T-helper 22 cell (primary cell): ENCODE measurements around the gene ITGA11.

Source experiments
- DNase-seq: peaks from one replicate; pipeline ENCODE4 v3.0.0-alpha.2; 2020; ENCODE audit warnings: low read depth

The ITGA11 gene

GRCh38 chr15:68330416-68330815, 101.5 kb downstream of the ITGA11 start:
- no peak for DNase-seq

- DNase-seq, result no peak
These were observed 103.0 kb downstream of the ITGA11 start for GRCh38 chr15:68328964-68329363.

GRCh38 chr15:68328443-68328842, 103.5 kb downstream of the ITGA11 start:
- no peak for DNase-seq

DNA sequence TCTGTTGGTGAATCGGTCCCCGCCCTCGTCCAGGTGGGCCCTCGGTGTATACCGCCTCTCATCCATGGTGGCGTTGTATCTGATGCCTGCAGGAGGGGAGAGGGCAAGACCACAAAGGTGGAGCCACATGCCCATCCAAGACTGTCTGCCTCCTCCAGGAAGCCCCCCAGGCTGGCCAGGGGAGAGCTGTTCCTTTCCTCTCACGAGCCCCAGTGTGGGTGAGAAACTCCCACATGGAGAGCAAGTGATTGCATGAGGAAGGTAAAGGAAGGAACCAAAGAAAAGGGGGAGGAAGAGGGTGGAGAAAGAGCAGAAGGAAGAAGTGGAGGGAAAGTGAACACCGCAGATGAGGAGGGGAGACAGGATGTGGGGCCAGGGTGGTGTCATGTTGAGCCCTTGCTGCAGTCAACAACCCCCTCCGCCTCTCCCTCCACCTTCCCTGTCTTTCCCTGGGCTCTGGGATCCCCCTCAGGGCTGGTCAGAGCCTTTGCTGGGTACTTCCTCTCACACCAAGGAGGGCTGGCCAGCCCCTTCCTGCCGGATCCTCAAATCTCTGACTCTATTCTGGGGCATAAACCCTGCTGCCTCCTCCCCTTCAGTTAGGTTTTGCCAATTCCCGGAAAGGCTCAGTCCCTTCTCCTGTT, 105.1 kb downstream of the ITGA11 start:
- no peak for DNase-seq

- no peak for DNase-seq
These were observed 106.2 kb downstream of the ITGA11 start for GRCh38 chr15:68325726-68326125.

DNA sequence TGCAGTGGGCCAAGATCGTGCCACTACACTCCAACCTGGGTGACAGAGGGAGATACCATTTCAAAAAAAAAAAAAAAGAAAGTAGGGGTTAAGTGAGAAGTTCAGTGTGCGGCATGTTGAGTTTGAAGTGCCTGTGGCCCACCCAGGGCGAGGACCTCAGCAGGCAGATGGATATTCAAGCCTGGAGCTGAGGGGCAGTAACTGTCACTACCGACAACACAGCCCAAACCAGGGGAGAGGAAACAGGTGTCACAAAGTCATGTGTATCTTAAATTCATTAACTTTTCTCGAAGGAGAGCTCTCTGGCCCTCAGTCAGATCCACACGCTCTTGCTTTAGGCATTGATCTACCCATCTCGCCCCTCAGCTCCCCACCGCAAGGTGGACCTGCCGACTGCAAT, 109.2 kb downstream of the ITGA11 start:
- DNase-seq, result no peak

DNA sequence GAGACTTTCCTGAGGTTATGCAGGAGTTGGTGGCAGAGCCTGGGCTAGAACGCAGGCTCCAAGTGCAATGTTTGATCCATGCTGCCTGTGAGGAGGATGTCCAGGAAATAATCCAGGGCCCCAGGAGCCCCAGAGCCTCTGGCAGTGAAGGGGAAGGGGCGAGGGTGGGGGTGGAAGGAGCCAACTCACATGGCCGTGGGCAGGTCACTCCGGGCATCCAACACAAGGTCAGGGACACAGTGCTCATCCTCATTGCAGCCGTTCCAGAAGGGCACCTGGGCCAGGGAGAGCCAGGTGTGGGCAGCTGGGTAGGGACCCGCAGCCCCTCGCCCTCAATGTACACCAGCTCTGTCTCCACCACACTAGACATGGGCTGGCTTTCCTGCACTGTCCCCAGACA, 110.7 kb downstream of the ITGA11 start:
- DNase-seq, result no peak

- no peak for DNase-seq
These were observed 112.0 kb downstream of the ITGA11 start for GRCh38 chr15:68319997-68320396.

DNA sequence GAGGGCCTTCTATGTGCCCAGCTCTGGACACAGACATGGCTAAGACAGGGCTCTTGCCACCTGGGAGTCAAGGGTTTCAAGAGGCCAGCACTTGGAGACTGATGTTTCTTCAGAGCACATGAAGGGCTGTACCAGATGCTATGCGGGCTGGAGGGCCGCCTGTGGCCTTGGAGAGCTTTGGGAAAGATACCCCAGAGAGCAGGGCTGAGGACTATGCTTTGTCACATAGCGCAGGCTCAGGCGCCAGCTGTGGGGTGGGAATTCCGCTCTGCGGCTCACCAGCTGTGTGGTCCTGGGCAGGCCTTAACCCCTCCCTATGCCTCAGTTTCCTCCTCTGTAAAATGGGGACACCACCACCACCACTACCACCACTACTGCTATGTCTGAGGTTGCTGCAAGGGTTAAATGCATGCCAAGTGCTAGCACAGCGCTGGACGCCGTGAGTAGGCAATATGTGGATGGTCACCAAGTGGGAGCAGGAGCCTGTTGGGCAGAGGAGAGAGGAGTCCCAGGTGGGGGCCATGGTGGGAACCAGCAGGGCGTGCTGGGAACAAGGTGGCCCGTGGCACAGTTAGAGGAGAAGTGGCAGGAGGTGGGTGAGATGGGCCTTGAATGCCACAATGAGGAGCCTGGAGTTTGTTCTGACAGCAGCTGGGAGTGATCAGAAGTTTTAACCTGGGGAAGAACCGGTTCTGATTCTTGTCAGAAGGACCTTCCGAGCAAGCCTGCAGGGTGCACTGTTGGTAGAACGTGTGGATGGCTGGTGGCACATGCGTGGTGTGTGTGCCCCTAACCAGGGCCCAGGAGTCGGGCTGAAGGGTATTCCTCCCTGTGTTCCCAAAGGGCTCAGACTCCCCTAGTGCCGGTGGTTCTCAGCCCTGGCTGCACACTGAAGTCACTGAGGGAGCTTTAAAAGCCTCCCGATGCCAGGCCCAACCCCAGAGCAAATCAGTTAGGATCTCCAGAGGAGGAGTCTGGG, 112.7 kb downstream of the ITGA11 start:
- DNase-seq, result no peak

DNA sequence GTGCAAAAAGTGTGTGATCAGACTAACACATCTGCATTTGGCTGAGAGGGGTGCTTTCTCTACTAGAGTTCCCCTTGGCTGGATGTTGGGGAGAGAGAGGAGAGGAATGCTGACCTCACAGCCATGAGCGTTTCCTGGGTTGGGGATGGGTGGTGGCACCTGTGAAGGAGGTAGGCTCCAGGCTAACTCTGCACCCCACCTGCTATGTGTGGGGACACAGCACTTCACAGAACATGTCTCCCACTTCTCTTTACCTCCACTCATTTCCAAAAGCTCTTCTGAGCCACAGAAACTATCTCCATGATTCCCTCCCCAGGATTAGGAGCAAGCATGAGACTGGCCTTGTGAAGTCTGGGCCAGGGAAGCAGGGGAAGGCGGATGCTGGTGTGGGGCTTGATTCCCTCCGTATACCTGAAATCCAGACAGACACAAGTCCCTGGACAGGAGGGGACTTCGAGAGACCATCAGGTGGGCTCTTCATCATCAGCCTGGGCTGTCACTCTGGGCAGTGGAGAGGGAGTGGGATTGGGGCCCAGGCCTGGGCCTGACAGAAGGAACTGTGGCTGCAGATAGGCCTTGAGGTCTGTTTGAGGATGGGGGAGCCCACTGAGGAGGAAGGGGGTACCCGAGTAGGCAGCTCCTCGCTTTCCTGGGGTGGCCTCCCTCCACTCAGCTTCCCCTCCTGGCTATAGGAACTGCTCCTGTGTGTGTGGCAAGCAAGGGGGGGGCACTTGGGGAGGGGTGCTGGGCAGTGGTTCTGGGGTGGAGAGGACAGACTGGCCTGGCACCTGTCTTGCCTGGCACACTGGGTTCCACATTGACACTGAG, 113.7 kb downstream of the ITGA11 start:
- no peak for DNase-seq

DNA sequence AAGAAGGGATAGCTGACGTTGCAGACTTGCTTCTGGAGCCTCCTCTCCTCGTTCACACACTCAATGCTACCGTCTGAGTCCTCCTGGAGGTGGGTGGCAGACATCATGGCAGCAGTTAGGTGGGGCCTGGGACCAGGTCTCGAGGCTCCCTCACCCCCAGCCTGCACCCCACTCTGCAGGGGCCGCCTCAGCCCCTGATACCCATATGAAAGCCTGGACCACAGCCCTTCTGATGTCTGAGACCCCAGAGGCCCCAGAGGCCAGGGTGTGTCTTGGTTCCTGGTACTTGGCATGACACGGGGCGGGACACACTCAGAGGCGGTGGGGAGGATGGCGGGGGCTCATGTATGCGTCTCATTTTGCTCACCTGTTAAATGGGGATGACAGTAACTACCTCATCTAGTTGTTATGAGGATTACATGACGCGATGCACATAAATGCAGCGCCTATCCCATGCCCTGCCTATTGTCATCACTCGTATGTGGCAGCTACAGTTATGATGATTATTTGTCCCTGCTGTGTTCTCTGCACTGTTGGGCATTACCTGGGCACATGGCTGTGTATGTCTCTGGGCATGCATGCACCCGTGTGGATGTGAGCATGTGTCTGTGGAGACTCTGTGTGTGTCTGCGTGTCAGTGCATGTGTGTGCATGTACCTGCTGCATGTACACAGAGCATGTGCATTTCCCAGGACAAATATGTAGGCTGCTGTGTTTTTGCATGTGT, 114.5 kb downstream of the ITGA11 start:
- no peak for DNase-seq

- no peak for DNase-seq
These were observed 115.7 kb downstream of the ITGA11 start for GRCh38 chr15:68316061-68316804.

- no peak for DNase-seq
These were observed 116.4 kb downstream of the ITGA11 start for GRCh38 chr15:68315495-68316031.

- DNase-seq, result no peak
These were observed 116.9 kb downstream of the ITGA11 start for GRCh38 chr15:68315035-68315434.

DNA sequence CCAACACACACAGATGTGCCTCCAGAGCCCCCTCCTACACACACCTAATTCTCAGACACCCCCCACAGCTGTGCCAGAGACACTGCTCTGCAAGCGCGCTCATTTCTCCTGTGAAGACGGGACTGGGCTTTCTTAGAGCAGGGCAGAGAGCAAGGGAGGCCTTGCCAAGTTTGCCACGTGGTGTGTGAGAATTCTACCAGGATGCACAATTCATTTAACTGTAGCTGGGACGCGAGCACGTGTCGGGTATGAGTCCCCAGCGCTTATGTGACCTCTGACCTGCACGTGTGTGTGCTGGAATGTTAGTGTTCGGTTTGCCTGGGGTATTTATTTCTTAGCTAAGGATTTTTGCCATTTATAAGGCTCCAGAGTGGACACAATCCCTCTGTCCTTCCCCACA, 117.4 kb downstream of the ITGA11 start:
- no peak for DNase-seq

GRCh38 chr15:68313501-68314410, 118.2 kb downstream of the ITGA11 start:
- DNase-seq, result no peak

- DNase-seq, result no peak
These were observed 119.2 kb downstream of the ITGA11 start for GRCh38 chr15:68312701-68313204.

DNA sequence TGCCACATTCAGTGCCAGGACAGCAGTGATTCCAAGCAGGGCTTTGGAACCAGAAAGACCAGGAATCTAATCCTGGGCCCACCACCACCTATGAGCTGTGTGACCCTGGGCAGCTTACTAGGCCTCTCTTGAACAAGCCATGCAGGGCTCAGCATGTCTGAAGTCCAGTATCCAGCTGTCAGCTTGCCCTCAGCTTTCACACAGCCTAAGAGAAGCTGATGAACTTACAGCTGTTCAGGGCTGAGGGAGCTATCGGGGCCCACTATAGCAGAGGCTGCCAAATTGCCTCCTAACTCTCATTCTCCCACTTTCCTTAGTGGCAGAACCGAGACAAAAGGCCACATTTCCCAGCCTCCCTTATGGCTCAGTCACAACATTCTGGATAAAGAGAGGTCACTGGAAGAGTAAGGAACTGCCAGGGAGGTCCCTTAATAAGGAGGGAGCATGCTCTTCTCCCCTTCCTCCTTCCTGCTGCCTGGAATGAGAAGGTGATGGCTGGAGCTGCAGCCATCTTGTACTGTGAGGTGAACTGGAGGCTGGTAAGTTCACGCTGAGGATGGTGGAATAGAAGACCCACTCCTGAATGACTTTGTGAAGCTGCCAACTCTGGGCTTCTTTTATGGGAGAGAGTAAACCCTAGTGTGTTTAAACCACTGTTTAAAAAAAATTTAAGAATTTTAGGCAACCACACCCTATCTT, 120.0 kb downstream of the ITGA11 start:
- DNase-seq, result no peak

DNA sequence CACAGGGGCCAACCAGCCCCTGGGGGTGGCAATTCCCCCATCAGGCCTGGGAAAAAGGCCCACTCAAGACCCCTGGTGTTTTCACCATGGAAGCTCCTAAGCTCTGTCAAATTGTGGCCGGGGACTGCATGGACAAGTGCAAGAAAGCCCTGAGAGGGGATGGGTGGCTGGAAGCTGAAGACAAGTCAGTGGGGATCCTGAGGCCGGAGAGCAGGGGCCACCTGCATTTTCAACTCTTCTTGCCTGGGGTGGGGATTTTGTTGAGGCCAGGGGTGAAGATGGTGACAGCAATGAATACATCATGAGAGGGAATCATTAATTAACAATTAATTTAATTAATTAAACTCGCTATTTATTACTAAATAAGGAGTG, 120.5 kb downstream of the ITGA11 start:
- no peak for DNase-seq
